ENCODE data around the gene COL4A1.
"Not testable (repeated sequence)": the region's sequence is repeated elsewhere in the genome, so short reads cannot be mapped to it uniquely, and the experiment has no call there.

Gene COL4A1

GRCh38 chr13:110323172-110323891 lies 16.4 kb upstream of the COL4A1 start:
- DNase-seq = no peak

DNA sequence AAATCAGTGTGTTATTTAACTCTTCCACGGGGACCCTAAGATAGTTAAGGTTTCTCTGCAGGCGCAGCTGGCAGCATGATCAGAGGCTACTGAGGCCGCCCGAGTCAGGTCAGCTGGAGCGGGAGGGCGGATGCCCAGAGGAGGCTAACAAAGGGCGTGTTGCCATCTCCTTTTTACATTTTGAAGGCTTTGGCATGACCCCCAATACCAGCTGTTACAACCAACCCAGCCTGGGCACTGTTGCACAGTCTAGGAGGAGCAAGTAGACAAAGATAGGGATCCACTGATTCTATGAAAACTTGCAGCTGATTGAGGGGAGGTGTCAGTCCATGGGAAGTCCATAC lies 15.8 kb upstream of the COL4A1 start:
- DNase-seq = no peak

DNA sequence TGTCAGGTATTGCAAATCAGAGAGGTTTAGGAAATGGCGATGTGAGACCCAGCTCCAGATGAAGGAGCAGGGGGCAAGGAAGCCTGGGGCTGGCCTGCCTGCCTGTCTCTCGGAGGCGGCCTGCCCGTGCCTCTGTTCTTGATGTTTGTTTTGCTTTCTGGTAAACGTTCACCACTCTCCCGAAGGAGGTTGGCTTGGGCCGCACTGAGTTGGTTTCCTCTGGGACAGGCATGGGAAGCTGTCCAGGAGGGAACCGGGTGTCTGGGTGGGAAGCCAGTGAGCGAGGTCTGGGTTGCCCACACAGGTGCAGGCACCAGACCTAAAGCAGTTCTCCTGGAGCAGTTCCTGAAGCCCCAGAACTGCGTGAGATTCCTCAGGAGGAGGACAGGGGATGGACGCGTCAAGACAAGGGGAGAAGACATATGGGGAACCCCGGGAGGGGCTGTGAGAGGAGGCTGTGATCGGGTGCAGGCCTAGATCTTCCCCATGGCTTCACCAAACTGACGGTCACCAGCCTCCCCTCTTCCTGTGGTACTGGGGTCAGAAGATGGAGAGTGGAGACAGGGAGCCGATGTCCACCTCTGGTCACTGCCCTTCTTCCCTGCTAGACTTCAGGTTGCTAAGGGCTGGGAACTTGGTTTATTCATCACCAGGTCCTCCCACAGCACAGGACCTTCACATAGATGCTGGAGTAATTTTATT lies 15.3 kb upstream of the COL4A1 start:
- DNase-seq = no peak

GRCh38 chr13:110321573-110321972 lies 14.6 kb upstream of the COL4A1 start:
- DNase-seq = not testable (repeated sequence)

DNA sequence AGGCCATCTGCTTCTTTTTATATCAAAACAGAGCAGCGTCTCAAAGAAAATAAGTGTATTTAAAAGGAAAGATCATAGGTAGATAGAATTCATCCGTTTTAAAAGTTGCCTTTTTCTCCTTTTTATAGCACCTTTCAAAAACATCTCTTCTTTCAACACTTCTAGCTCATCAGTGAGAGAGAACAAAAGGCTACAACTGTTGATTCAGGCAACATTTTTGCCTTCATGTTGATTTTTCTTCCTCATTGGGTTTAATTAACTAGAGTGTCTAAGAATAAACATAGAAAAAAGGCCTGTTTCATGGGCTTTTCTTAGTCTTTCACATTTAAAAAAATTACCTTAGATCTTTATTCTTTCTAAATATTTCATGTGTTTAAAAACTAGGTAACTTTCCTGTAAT lies 13.7 kb upstream of the COL4A1 start:
- DNase-seq = no peak

DNA sequence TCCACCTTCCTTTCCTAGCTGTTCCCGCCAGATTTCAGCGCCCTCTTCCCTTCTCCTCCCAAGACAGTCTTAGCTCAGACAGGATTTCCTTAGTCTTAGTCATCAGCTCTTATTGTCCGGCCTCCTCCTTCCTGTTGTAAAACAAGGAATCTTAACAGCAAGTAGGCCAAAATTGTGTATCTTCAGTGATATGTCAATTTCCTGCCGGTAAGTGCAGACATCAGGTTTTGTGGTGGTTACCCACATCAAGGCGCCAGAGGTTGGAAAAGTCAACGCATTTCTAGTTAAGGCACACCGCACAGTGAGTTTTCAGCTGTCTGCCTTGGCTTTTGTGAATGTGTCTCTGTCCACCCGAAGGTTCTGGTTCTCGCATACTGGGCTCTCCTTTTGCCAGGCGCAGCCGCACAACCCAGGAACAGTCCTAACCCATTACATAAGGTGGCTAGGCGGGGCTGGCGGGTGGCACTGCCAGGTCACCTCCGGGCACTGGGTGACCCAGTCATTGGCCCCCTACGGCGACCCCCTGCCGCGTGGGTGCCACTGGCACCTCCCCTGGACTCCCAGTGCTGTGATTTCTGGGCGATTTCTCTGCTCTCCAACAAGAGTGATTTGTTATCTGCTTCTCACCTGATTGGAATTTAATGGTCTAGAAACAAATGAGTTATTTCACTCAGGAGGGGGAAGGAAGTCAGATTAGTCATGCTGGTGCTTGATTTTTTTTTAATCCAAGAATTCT lies 13.0 kb upstream of the COL4A1 start:
- no peak for DNase-seq

DNA sequence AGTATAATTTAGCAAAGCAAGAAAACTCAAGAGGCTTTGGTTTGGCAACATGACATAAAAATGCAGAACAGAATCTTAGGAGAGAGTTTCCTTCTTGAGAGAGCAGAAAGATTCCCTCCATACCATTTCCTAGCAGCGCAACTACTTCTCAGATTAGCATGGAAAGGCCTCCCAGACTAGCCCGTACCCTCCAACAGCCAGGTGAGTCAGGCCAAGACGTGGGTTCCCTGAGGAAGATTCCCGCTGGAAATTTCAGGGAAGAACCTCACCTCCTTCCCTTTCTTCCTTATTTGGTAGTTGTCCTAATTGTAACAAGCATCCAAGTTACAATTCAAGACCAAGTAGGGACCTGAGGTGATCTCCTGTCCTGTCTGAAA lies 12.4 kb upstream of the COL4A1 start:
- no peak for DNase-seq

DNA sequence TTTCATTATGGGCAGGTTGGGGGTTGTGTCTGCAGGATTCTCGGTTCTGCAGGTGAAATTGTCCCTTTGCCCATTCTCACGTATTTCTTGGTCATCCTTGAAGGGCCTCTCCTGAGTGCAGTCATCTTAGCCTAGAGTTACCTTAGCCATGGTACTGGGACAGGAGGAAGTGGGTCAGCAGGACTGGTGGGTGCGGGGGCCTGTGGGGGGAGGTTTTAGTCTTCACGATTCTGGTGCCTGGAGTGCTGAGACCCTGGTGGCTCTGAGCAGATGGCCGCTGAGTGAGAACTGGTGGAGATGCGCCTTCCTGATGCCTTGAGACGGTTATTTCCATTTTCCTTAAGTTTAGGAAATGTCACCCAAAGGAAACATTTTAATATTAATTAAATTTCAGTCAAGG lies 12.0 kb upstream of the COL4A1 start:
- DNase-seq = no peak

- no peak for DNase-seq
Observed at GRCh38 chr13:110317496-110318195, 10.7 kb upstream of the COL4A1 start.

DNA sequence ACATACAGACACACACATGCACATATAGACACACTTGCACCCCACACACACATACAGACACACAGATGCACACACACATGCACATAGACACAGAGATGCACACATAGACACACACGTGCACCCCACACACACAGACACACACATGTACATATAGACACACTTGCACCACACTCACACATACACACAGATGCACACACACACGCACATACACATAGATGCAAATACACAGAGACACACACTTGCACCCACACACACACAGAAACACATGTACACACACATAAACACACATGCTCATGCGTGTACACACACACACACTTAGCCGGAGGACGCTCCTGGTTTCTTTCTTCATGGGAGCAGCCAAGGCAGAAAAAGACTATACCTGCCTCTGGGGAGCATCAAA lies 10.1 kb upstream of the COL4A1 start:
- no peak for DNase-seq

DNA sequence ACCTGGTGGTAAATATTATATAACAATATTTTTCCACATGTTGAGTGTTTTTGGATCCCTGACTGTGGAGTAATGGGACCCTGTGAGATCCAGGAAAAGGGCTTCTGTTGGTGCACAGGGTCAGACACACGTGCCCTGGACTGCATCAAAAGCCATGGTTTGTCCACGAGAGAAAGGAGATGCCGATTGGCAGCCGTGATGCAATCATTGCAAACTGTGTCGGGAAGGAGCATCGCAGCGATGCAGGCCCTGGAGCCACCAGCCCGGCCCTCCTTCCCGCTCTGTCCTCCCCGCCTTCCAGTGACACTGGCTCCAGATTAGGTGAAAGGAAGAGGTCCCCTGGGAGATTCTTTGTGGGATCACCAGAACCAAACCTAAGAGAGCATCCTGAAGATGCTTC lies 9.2 kb upstream of the COL4A1 start:
- no peak for DNase-seq

GRCh38 chr13:110314516-110315245 lies 7.7 kb upstream of the COL4A1 start:
- DNase-seq = no peak

GRCh38 chr13:110313733-110314132 lies 6.8 kb upstream of the COL4A1 start:
- not testable (repeated sequence) for DNase-seq

- not testable (repeated sequence) for DNase-seq
Observed at GRCh38 chr13:110313261-110313660, 6.3 kb upstream of the COL4A1 start.

- DNase-seq = no peak
Observed at GRCh38 chr13:110312339-110313031, 5.5 kb upstream of the COL4A1 start.

DNA sequence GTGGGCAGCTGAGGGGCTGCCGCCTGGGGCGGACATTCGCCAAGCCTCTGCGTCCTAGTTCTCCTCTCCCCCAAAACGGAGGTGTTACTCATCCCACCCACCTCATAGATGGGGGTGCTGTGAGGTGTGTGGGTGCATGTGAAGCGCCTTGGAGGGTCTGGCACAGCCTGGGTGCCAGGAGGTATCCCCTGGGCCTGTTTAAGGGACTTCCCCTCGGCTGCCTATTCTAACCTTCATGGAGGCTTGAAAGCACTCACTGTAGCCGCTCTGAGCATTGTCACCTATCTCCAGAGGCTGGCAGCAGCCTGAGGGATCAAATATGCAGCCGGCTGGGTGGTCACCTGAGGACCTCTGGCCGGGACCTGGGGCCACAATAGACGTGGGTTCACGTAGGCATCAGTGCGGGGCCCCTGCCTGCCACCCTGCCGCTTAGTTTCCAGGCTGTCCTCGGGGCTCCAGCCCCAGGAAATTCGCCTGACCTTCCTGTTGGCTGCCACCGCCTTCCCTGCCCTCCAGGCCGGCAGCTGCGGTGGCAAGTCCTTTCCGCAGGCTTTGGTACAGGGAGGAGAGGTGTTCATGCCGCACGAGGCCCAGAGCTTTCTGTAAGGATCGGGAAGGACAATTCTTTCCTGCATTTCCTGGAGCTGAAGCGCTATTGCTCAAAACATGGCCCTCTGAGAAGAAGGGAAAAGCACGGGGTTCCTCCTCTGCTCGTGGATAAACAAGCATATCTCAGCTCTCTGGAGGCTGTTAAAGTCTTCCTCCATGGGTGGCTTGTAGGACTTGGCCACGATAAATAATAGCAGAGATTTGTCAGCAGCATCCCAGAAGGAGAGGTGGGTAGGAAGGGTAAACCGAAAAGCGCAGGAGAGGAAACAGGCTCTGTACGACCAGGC lies 4.7 kb upstream of the COL4A1 start:
- no peak for DNase-seq

GRCh38 chr13:110310541-110311442 lies 3.8 kb upstream of the COL4A1 start:
- no peak for DNase-seq

DNA sequence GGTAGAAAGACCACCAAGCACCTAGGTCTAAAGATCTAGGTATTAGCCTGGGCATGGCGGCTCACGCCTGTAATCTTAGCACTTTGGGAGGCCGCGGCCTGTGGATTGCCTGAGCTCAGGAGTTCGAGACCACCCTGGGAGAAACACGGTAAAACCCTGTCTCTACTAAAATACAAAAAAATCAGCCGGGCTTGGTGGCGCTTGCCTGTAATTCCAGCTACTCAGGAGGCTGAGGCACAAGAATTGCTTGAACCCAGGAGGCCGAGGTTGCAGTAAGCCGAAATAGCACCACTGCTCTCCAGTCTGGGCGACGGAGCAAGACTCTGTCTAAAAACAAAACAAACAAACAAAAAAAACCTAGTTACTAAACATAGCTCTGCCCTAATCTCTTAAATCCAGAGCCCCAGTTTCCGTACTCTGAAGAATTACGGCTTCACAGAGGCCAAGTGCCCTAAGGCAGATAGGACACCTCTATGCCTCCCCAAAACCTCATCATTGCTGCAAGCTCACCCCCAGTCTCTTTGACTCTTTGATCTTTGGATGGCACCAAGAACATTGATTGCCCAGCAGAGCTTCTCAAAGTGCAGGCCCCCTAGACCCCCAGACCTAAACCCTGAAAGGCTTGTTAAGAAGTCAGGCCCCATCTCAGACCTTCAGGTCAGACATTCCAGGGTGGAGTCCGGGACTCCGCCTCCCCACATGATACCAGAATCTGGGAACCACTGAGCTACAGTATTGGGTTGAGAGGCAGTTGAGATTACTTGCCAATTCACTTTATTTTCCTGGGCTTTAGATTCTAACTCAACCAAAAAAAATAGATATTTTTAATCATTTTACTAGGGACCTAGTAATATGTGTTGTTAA lies 2.9 kb upstream of the COL4A1 start:
- DNase-seq = no peak

All from NCI-H1930 (cell line).